Vagina (tissue), 2 donors: ENCODE data around the gene LIN37. TPM values are rescaled to one million over a fixed set of nuclear protein-coding genes. Genes with fewer than 3 reads are reported as not detected.

Experiments
- DNase-seq, 2 donors: peaks; one replicate each; pipeline ENCODE4 v3.0.0-alpha.2; 2017; ENCODE audit errors: extremely low spot score in 2 of 2
- H3K27ac ChIP-seq: fragments of 200-600 bp; sonication (generic); one replicate; pipeline ENCODE4 v1.5.1; 2019
- H3K27me3 ChIP-seq: fragments of 200-600 bp; sonication (generic); one replicate; pipeline ENCODE4 v1.5.1; 2019
- H3K36me3 ChIP-seq, 2 donors: fragments of 200-600 bp; sonication (generic); one replicate each; pipeline ENCODE4 v1.5.1; 2017 to 2019
- H3K4me1 ChIP-seq: fragments of 200-600 bp; sonication (generic); one replicate; pipeline ENCODE4 v1.5.1; 2019
- H3K4me3 ChIP-seq, 2 donors: fragments of 200-600 bp; sonication (generic); 1 replicate in 1 of 2; 2 replicates in 1 of 2; pipeline ENCODE4 v1.5.1; 2016 to 2019
- H3K9me3 ChIP-seq: fragments of 200-600 bp; sonication (generic); one replicate; pipeline ENCODE4 v1.5.1; 2019
- POLR2A ChIP-seq, 2 donors: fragments of 450-650 bp; IDR thresholded peaks; one replicate each; pipeline ENCODE4 v1.6.1; 2017; ENCODE audit warnings: antibody characterized with exemption in 2 of 2, mild to moderate bottlenecking in 2 of 2, moderate library complexity in 2 of 2
- POLR2AphosphoS5 ChIP-seq, 2 donors: sonication (generic); formaldehyde crosslinking; IDR thresholded peaks; one replicate each; pipeline ENCODE4 v1.9.0; 2017; ENCODE audit warnings: antibody characterized with exemption in 2 of 2, mild to moderate bottlenecking in 2 of 2, low read depth in 1 of 2; ENCODE audit not compliant: insufficient read depth in 1 of 2
- intact Hi-C: fragments of 100-400 bp; cut with DNase I; formaldehyde crosslinking; loops from one replicate; pipeline ENCODE4 v1.15.1; 2023
- total RNA-seq: library from RNA; depleted of rRNA; stranded (reverse); fragments of >200 nt; gene quantifications from one replicate; pipeline ENCODE4 v1.2.3, GENCODE V29; 2016
- TF ChIP-seq, protein P1 (sequence below), 3 experiments: fragments of 450-650 bp in 2 of 3; fragments of 200-600 bp in 1 of 3; sonication (generic) in 1 of 3; IDR thresholded peaks; one replicate each; pipeline ENCODE4 v1.5.1; 2017 to 2019; ENCODE audit warnings: antibody characterized with exemption in 3 of 3, mild to moderate bottlenecking in 2 of 3, moderate library complexity in 2 of 3

Gene LIN37
- total RNA-seq, 1 donor from 2014 or later: 11.3 TPM

DNA sequence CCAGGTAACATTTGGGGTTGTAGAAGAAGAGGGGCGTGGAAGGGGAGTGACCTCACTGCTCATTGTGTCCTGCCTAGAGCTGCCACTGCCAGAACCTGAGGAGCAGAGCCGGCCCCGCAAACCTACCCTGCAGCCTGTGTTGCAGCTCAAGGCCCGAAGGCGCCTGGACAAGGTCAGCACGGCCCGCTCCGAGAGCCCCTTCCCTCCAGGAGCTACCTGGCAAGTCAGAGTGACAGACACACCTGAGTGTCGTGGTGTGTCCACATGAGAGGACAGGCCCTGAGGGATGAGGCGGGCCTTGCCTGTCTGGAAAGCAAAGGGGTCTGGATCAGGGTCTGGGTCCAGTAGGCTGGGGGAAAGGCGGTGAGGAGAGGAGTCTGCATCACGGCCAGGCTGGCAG, 23.8 kb upstream of the LIN37 start:
- H3K9me3 ChIP-seq: no peaks in the 10 kb centered on the region
- peaks cover 5% of the 10 kb centered on the region for H3K4me1 ChIP-seq
- TF ChIP-seq POLR2AphosphoS5 (IDR thresholded peaks at IDR 0.05; ENCODE audit: insufficient read depth in 1 of 2, low read depth in 1 of 2) (no peak), POLR2A (IDR thresholded peaks at IDR 0.05) (no peak)
- TF ChIP-seq, protein P1, sequence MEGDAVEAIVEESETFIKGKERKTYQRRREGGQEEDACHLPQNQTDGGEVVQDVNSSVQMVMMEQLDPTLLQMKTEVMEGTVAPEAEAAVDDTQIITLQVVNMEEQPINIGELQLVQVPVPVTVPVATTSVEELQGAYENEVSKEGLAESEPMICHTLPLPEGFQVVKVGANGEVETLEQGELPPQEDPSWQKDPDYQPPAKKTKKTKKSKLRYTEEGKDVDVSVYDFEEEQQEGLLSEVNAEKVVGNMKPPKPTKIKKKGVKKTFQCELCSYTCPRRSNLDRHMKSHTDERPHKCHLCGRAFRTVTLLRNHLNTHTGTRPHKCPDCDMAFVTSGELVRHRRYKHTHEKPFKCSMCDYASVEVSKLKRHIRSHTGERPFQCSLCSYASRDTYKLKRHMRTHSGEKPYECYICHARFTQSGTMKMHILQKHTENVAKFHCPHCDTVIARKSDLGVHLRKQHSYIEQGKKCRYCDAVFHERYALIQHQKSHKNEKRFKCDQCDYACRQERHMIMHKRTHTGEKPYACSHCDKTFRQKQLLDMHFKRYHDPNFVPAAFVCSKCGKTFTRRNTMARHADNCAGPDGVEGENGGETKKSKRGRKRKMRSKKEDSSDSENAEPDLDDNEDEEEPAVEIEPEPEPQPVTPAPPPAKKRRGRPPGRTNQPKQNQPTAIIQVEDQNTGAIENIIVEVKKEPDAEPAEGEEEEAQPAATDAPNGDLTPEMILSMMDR (IDR thresholded peaks at IDR 0.05): no peak
- H3K4me3 ChIP-seq: no peak overlapping the region
- intact Hi-C loops: no loop called here
- no peak for DNase-seq
- no peak overlapping the region for H3K27ac ChIP-seq
- peaks cover 3 to 96% of the 10 kb centered on the region in 2 donors for H3K36me3 ChIP-seq
- no peaks in the 10 kb centered on the region for H3K27me3 ChIP-seq

GRCh38 chr19:35725216-35725861, 23.0 kb upstream of the LIN37 start:
- Histone ChIP-seq H3K9me3 (no peaks in the 10 kb centered on the region), H3K27ac (no peak overlapping the region), H3K27me3 (no peaks in the 10 kb centered on the region), H3K4me3 (no peak overlapping the region), H3K36me3 (peaks cover 3 to 98% of the 10 kb centered on the region in 2 donors), H3K4me1 (no peaks in the 10 kb centered on the region)
- TF ChIP-seq POLR2A (IDR thresholded peaks at IDR 0.05) (no peak), POLR2AphosphoS5 (IDR thresholded peaks at IDR 0.05; ENCODE audit: insufficient read depth in 1 of 2, low read depth in 1 of 2) (no peak)
- TF ChIP-seq, protein P1 (IDR thresholded peaks at IDR 0.05): no peak
- intact Hi-C loops: no loop called here
- DNase-seq: no peak

- intact Hi-C loops: no loop called here
- no peak for DNase-seq
- Histone ChIP-seq H3K27me3 (no peaks in the 10 kb centered on the region), H3K4me3 (no peak overlapping the region), H3K4me1 (no peaks in the 10 kb centered on the region), H3K36me3 (peaks cover 3 to 100% of the 10 kb centered on the region in 2 donors), H3K9me3 (no peaks in the 10 kb centered on the region), H3K27ac (no peak overlapping the region)
- TF ChIP-seq POLR2AphosphoS5 (IDR thresholded peaks at IDR 0.05; ENCODE audit: insufficient read depth in 1 of 2, low read depth in 1 of 2) (no peak), POLR2A (IDR thresholded peaks at IDR 0.05) (no peak)
- TF ChIP-seq, protein P1 (IDR thresholded peaks at IDR 0.05): no peak
Observed at GRCh38 chr19:35727053-35727955, 21.1 kb upstream of the LIN37 start.

DNA sequence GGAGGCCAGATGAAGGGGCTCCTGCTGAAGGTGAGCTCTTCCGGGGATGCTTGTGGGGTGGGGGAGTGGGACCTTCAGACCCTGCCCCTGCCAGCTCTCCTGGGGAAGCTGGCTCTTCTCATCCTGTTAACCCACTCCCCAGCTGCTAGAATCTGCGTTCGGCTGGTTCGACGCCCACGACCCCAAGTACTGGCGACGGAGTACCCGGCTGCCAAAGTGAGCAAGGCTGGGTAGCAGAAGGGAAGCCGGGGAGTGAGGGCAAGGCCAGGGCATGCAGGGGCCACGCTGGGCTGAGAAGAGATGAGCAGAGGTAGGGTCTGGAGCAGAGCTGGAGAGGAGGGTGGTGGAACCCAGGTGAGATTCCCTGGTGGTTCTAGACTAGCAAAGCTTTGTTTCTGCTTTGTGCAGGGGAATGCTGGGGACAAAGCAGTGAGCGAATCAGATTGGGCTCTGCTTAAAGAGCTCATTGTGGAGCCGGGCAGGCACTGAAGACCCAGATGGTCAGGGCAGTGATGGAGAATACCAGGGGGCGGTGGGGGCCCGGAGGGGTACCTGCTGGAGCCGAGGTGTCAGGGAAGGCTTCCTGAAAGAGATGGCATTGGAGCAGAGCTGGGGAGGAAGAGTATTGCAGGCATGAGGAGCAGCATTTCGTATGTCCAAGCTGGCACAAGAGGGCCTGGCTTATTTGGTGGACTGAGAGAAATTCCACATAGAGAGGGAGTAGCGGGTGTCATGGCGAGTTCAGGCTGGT, 20.2 kb upstream of the LIN37 start:
- Histone ChIP-seq H3K4me1 (no peaks in the 10 kb centered on the region), H3K27me3 (no peaks in the 10 kb centered on the region), H3K4me3 (no peak overlapping the region), H3K9me3 (no peaks in the 10 kb centered on the region), H3K36me3 (peaks cover 3 to 100% of the 10 kb centered on the region in 2 donors), H3K27ac (no peak overlapping the region)
- intact Hi-C loops: no loop called here
- TF ChIP-seq, protein P1 (IDR thresholded peaks at IDR 0.05): no peak
- TF ChIP-seq POLR2AphosphoS5 (IDR thresholded peaks at IDR 0.05; ENCODE audit: insufficient read depth in 1 of 2, low read depth in 1 of 2) (no peak), POLR2A (IDR thresholded peaks at IDR 0.05) (no peak)
- DNase-seq: no peak
